Activated CD4-positive, CD25-positive, alpha-beta regulatory T cell treated with anti-CD3 and anti-CD28 coated beads, Interleukin-2, amount 50 U/mL, for 16 hours (primary cell): ENCODE measurements around the gene MIER3.
A peak's percentile ranks its signal among the peaks of the same experiment; 100 is the strongest.

ENCODE experiments used
- DNase-seq: peaks from one replicate; pipeline ENCODE4 v3.0.0-alpha.2; 2020; ENCODE audit warnings: low read depth, low spot score

The MIER3 gene

DNA sequence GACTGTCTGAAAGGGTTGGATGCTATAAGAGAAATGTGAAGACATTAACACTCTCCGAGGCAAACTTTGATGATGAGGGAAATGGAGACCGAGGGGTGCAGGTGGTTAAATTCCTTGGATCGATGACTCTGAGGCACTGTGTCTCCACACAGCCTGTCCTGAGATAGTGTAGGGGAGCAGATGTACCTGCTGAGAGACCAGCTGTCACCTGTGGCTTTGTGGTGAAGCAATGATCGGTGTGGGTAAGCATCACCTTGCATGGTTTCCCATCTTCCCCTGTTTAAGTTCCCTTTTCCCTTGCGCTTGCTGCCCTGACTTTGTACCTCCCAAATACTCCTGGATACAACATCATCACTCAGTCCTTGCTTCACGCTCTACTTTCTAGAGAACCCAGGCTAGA lies 9.8 kb upstream of the MIER3 start:
- DNase-seq: no peak

DNA sequence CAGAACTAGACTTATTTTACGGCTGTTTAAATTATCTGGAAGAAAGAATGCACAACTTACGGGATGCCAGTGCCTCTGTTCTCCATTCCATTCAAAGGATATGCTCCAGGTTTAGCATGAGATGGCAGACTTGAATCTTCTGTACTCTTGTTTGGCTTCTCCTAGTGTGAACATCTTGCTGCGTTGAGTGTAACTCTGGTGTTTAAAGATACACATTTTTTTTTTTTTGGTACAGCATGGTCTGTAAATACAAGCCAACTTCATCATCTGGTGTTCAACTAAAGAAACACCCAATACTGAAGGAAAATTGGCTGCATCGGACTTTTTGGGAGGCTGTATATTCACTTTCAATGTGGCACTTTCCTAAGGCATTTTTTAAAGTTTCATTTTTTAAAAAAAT lies 7.4 kb upstream of the MIER3 start:
- no peak for DNase-seq

DNA sequence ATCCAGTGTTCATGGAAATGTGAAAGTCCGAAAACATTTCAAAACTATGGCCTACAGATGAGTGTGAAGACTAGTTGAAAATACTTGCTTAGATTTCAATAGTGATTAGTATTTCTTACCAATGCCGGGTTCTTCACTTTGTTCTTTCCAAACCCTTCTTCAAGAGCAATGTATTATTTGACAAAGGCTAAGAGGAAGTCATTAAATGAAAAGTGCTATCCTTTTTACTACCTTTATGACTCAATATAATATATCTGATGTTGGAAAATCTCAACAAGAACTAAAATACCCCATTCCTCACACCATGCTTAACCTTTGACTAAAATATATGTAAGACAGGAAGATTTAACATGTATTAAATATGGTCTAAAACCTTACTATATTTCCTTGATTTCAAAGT lies 6.7 kb upstream of the MIER3 start:
- DNase-seq: no peak

DNA sequence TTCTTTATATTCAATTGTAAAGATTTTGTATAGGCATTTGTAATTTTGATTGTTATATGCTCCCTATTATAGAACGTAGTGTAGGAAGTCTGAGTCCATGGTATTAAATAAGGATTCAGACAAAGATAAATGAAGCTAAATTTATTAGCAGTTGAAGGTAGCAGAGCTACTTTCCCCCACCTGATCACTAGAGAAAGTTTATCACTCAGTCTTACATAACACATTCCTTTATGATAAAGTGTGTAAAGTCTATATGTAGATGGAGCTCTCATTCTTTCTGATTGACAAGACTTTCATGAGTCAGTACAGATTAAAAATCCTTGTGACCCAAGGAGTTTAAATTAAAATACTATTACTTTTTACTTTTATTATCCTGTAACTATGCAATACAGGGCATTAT lies 2.3 kb upstream of the MIER3 start:
- no peak for DNase-seq

DNA sequence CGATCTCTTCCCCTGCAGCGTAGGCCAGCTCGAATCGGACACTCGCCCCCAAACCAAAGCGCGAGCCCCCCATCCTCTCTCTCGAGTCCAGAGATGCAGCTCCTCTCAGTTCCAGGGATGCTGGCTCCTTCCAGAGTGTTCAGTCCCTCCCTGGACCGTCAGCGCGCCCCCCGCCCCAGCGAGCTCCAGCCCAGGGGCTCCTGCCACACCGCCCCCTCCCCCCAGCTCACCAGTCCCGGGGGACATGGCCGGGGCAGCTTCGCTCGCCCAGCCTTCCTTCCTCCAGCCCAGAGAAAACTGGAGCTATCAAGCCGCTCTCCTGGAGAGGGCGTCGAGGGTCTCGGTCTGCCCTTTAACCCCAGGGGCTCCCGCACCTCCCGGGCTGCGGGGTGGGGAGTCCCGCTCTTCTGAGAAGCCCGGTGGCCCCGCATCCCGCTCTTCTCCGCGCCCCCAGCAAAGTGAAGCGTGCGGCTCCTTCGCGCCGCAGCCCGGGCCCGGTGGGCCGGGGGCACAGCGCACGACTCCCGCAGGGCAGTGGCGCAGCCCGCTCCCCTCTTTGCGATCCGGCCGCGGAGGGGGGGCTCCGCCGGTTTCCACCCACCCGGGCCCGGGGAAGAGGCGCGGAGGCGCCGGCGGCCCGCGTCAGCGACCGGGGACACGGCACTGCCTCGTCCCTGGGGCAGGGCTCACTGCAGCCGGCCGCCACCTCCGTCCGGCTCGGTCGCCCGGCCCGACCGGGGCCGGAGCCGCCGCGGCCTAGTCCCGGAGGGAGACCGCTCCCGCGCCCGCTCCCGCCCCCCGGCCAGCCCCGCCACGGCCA lies 587 bp downstream of the MIER3 start:
- no peak for DNase-seq

- no peak for DNase-seq
These were observed 1.2 kb downstream of the MIER3 start for GRCh38 chr5:56950626-56951125.

DNA sequence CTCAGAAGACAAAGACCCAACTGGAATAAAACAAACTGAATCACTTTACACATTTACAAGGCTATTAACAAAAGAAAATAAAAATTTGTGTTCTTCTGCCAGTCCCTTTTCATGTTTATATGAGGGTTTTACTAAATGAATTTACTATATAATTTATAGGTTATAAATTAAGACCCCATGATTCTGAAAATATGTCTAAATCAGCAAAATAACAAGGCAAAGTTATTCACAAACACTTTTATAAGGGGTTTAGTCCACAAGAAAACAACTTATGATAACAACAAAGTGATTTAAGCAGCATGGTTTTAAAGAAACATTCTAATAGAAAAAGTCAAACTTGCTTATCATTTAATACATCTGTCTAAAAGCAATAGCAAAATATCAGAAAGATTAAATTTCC lies 4.9 kb downstream of the MIER3 start:
- no peak for DNase-seq

GRCh38 chr5:56941981-56942380 lies 9.9 kb downstream of the MIER3 start:
- no peak for DNase-seq

DNA sequence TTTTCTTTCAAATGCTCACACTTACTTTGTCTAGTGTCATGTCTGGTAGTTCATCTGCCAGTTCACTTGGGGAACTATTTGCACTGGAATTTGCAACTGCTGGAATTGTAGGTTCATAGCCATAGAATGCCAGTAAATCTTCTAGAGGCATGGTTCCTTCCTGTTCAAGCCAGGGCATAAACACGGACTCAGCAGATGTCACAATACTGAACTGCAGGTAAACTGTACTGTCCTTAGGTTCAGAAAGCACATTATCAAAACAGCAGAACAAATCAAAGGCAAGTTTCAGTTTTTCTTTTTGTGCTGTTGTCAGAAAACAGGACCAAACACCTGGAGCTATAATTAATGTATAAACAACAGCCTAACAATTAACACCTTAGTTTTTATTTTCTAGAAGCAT lies 13.1 kb downstream of the MIER3 start:
- DNase-seq: no peak

DNA sequence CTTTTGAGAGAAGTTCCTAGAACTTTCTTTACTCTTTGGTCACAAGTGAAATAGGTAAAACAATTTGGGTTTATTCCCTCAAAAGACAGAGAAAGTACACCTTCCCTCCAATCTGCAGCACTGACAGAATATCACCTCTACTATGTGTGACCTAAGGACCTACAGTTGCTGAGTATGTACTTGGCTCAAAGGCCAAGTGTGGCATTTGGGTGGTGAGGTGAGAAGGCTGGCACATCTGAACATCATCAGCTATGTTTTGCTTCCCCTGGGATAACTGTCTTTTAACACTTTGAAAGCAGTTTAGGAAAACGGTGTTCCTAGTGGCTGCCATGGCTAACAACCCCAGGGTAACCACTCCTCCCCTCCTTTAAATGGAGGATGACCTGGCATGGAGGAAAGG lies 17.6 kb downstream of the MIER3 start:
- DNase-seq: no peak

GRCh38 chr5:56922922-56923321 lies 29.0 kb downstream of the MIER3 start:
- DNase-seq: no peak

- DNase-seq: no peak
These were observed 31.8 kb downstream of the MIER3 start for GRCh38 chr5:56919942-56920662.

- DNase-seq: no peak
These were observed 33.9 kb downstream of the MIER3 start for GRCh38 chr5:56918054-56918453.

DNA sequence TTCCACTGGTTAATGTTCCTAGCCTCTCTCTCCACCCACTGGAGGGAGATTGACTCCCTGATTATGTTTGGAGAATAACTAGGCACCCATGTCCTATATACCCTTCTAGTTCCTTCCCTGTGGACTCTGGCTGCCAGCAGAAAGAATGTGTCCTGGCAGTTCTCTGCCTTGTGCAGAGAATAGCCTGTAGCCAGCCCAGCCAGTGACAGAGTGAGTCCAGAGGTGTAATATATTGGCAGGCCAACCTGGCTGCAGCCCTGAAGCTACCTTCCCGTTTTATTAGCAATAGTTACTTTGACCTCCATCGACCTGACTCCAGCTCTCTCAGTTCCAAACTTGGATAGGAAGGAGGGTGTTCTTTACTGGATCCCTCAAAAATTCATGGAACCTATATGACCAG lies 34.4 kb downstream of the MIER3 start:
- DNase-seq: no peak

DNA sequence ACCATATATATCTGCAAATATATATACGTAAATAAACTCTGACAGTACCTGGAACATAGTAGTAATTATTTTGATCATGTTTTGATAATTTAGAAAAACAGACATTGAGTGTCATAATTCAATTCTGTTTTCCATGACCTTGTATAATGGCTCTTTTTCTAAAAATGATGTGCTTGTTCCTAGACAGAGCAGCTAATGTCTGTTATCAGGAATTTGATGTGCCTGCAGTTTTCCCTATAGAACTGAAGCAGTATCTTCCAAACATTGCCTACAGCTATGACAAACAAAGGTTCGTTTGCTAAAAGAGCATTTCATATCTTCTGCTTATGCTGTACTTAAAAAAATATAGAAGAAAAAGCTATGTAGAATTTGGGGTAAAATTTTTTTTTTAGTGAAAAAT lies 37.2 kb downstream of the MIER3 start:
- DNase-seq: no peak

- DNase-seq: no peak
These were observed 38.2 kb downstream of the MIER3 start for GRCh38 chr5:56913766-56914165.

GRCh38 chr5:56910210-56910965 lies 41.5 kb downstream of the MIER3 start:
- DNase-seq: no peak

- peak; percentile 71 for DNase-seq
These were observed 42.4 kb downstream of the MIER3 start, which contains the start of gene SETD9 for GRCh38 chr5:56909294-56910209. TSS of gene SETD9 (plus strand) at chr5:56909596. CDS start at chr5:56909646, 50 bp downstream.

GRCh38 chr5:56908942-56909293 lies 43.0 kb downstream of the MIER3 start:
- DNase-seq: no peak

GRCh38 chr5:56900858-56901578 lies 50.9 kb downstream of the MIER3 start:
- no peak for DNase-seq

DNA sequence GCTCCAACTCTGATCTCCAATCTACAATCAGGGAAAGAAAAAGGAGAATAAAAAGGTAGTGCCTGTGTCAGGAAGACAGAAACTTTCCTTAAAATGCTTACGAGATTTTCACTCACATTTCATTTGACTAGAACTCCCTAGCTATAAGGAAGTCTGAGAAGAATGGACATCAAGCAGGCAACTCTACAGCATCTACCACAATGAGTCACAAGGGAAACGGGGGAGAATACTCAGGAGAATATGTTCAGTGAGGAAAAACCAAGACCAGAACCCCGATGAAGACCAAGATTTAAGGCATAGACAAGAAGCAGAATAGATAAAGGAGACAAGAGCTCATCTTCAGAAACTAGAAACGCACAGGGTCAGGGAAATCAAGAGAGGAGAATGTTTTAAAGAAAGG lies 51.5 kb downstream of the MIER3 start:
- no peak for DNase-seq
